ENCODE data around the gene CD14.

GRCh38 chr5:140630292-140631035 is 2.5 kb downstream of the CD14 start:
- TF ChIP-seq CTCF (IDR thresholded peaks at IDR 0.05 in 2 of 3, conservative IDR thresholded peaks at IDR 0.05 in 1 of 3; ENCODE audit: borderline replicate concordance in 1 of 3, insufficient read depth in 1 of 3, low read depth in 2 of 3, low read length in 2 of 3) = no peak
- no peak for TF ChIP-seq POLR2AphosphoS5 (IDR thresholded peaks at IDR 0.05; ENCODE audit: low read depth, low read length)
- no peak for TF ChIP-seq RAD21 (IDR thresholded peaks at IDR 0.05; ENCODE audit: low read depth)
- TF ChIP-seq POLR2A (IDR thresholded peaks at IDR 0.05; ENCODE audit: borderline replicate concordance, extremely low read depth, insufficient read depth, insufficient read length) = no peak
- TF ChIP-seq ATF3 (IDR thresholded peaks at IDR 0.05) = no peak
- TF ChIP-seq ZNF274 (IDR thresholded peaks at IDR 0.05; ENCODE audit: low read depth, low read length) = no peak
- TF ChIP-seq JUND (IDR thresholded peaks at IDR 0.05) = no peak
